ENCODE data around the gene C2CD5. TPM values are rescaled to one million over a fixed set of nuclear protein-coding genes. Genes with fewer than 3 reads are reported as not detected.
"Not testable (repeated sequence)": the region's sequence is repeated elsewhere in the genome, so short reads cannot be mapped to it uniquely, and the experiment has no call there.

C2CD5 gene
- total RNA-seq, 1 experiment from 2014 or later = 35.4 TPM

GRCh38 chr12:22481547-22482104 lies 62.7 kb downstream of the C2CD5 start:
- no peak overlapping the region for H3K9ac ChIP-seq (ENCODE audit: extremely low read depth, insufficient read length, low read length)
- no peaks in the 10 kb centered on the region for H3K79me2 ChIP-seq (ENCODE audit: insufficient read depth, low read length)
- H3K56ac ChIP-seq (ENCODE audit: insufficient read length, low read depth, low read length) = no peak overlapping the region
- H2BK20ac ChIP-seq (ENCODE audit: low read depth, low read length, poor library complexity, severe bottlenecking) = no peak overlapping the region
- H3K14ac ChIP-seq (ENCODE audit: insufficient read depth, low read length) = no peak overlapping the region
- H3K9me3 ChIP-seq (ENCODE audit: control insufficient read depth, low read depth, low read length) = no peaks in the 10 kb centered on the region
- no peak overlapping the region for H4K8ac ChIP-seq (replicated peaks; ENCODE audit: insufficient read length, low read depth, low read length)
- no peaks in the 10 kb centered on the region for H4K20me1 ChIP-seq (ENCODE audit: control insufficient read depth, insufficient read depth, insufficient read length)
- no peaks in the 10 kb centered on the region for H3K79me1 ChIP-seq (ENCODE audit: insufficient read depth, low read depth, low read length, poor library complexity, severe bottlenecking)
- H2BK5ac ChIP-seq (ENCODE audit: insufficient read length, low read length) = no peak overlapping the region
- H3K18ac ChIP-seq (ENCODE audit: insufficient read length, low read depth, low read length) = no peak overlapping the region
- H3K36me3 Mint-ChIP-seq (ENCODE audit: insufficient read depth in 1 of 3, low read depth in 3 of 3) = peaks cover 7 to 33% (median 19%) of the 10 kb centered on the region in 3 experiments; a peak in 6 of 7 replicates
- no peak overlapping the region for H3K23ac ChIP-seq (ENCODE audit: insufficient read length, low read depth, low read length)
- no peaks in the 10 kb centered on the region for H3K23me2 ChIP-seq (ENCODE audit: insufficient read length, low read depth, low read length, poor library complexity, severe bottlenecking)
- no peaks in the 10 kb centered on the region for H3K27me3 Mint-ChIP-seq (ENCODE audit: low read depth)
- no peaks in the 10 kb centered on the region for H3K27me3 ChIP-seq (ENCODE audit: insufficient read depth, low read length)
- H3K27ac ChIP-seq (ENCODE audit: insufficient read length, low read depth, low read length) = no peak overlapping the region
- no peaks in the 10 kb centered on the region for H3K4me1 ChIP-seq (ENCODE audit: insufficient read depth, low read length)
- H2AFZ ChIP-seq (ENCODE audit: low read length) = no peak overlapping the region
- no peak overlapping the region for H2BK15ac ChIP-seq (ENCODE audit: low read depth, low read length)
- H3T11ph ChIP-seq (ENCODE audit: low read length) = no peak overlapping the region
- no peak overlapping the region for H3K4me2 ChIP-seq (ENCODE audit: insufficient read depth, insufficient read length, low read length)
- H2BK120ac ChIP-seq (ENCODE audit: low read depth, low read length, poor library complexity, severe bottlenecking) = no peak overlapping the region
- no peak overlapping the region for H2BK12ac ChIP-seq (ENCODE audit: insufficient read length, low read depth, low read length)
- no CpG with 5 or more reads among the region's 5 CpGs for WGBS (ENCODE audit: extremely low coverage, insufficient read length, low lambda C conversion rate)
- TF ChIP-seq CTCF (conservative IDR thresholded peaks at IDR 0.05) = no peak
- H3K9me3 Mint-ChIP-seq = no peaks in the 10 kb centered on the region
- no peak overlapping the region for H3K27ac Mint-ChIP-seq
- no peak overlapping the region for H4K5ac ChIP-seq (ENCODE audit: insufficient read length, low read depth, low read length)
- no peak overlapping the region for H3K4ac ChIP-seq (ENCODE audit: low read depth, low read length)
- DNase-seq = no peak
- no peak overlapping the region for H2AK5ac ChIP-seq (ENCODE audit: insufficient read length, low read length)
- H3K4me1 Mint-ChIP-seq = no peaks in the 10 kb centered on the region
- no peak overlapping the region for H4K91ac ChIP-seq (ENCODE audit: insufficient read length, low read depth, low read length)
- H3K4me3 Mint-ChIP-seq = no peak overlapping the region

GRCh38 chr12:22480814-22481213 lies 63.5 kb downstream of the C2CD5 start:
- H3K14ac ChIP-seq (ENCODE audit: insufficient read depth, low read length); H2AK5ac ChIP-seq (ENCODE audit: insufficient read length, low read length); H3K27me3 Mint-ChIP-seq (ENCODE audit: low read depth); H3K56ac ChIP-seq (ENCODE audit: insufficient read length, low read depth, low read length); H2BK120ac ChIP-seq (ENCODE audit: low read depth, low read length, poor library complexity, severe bottlenecking); H3K9me3 Mint-ChIP-seq; H3K4me2 ChIP-seq (ENCODE audit: insufficient read depth, insufficient read length, low read length); H3T11ph ChIP-seq (ENCODE audit: low read length); H3K9me3 ChIP-seq (ENCODE audit: control insufficient read depth, low read depth, low read length); H2BK5ac ChIP-seq (ENCODE audit: insufficient read length, low read length); H2AFZ ChIP-seq (ENCODE audit: low read length); H3K4me1 Mint-ChIP-seq; H2BK12ac ChIP-seq (ENCODE audit: insufficient read length, low read depth, low read length); DNase-seq; H3K4me3 Mint-ChIP-seq; H4K5ac ChIP-seq (ENCODE audit: insufficient read length, low read depth, low read length); H3K23ac ChIP-seq (ENCODE audit: insufficient read length, low read depth, low read length); H2BK20ac ChIP-seq (ENCODE audit: low read depth, low read length, poor library complexity, severe bottlenecking); H3K27me3 ChIP-seq (ENCODE audit: insufficient read depth, low read length); H4K20me1 ChIP-seq (ENCODE audit: control insufficient read depth, insufficient read depth, insufficient read length); H3K27ac ChIP-seq (ENCODE audit: insufficient read length, low read depth, low read length); H3K27ac Mint-ChIP-seq; H3K79me2 ChIP-seq (ENCODE audit: insufficient read depth, low read length); H2BK15ac ChIP-seq (ENCODE audit: low read depth, low read length); H3K4ac ChIP-seq (ENCODE audit: low read depth, low read length); H4K8ac ChIP-seq (replicated peaks; ENCODE audit: insufficient read length, low read depth, low read length); H3K23me2 ChIP-seq (ENCODE audit: insufficient read length, low read depth, low read length, poor library complexity, severe bottlenecking); H3K79me1 ChIP-seq (ENCODE audit: insufficient read depth, low read depth, low read length, poor library complexity, severe bottlenecking); H3K4me1 ChIP-seq (ENCODE audit: insufficient read depth, low read length); H4K91ac ChIP-seq (ENCODE audit: insufficient read length, low read depth, low read length); H3K9ac ChIP-seq (ENCODE audit: extremely low read depth, insufficient read length, low read length); H3K18ac ChIP-seq (ENCODE audit: insufficient read length, low read depth, low read length): not testable (repeated sequence)
- 100% methylated on average over 1 of the region's 7 CpGs for WGBS (ENCODE audit: extremely low coverage, insufficient read length, low lambda C conversion rate)
- peaks cover 7 to 33% (median 19%) of the 10 kb centered on the region in 3 experiments; a peak in 6 of 7 replicates for H3K36me3 Mint-ChIP-seq (ENCODE audit: insufficient read depth in 1 of 3, low read depth in 3 of 3)
